ENCODE measurements around the gene ATP5PF.
"Not testable (repeated sequence)": the region's sequence is repeated elsewhere in the genome, so short reads cannot be mapped to it uniquely, and the experiment has no call there.

Gene ATP5PF, protein sequence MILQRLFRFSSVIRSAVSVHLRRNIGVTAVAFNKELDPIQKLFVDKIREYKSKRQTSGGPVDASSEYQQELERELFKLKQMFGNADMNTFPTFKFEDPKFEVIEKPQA

GRCh38 chr21:25734904-25735645, at the start of gene ATP5PF, which contains the start of gene GABPA:
TSS of gene ATP5PF (minus strand) at chr21:25734904. CDS start at chr21:25729794, 5,110 bp downstream.
TSS of gene GABPA (plus strand) at chr21:25734972. CDS start at chr21:25741599, 6,627 bp downstream.
- peak; percentile 98 for DNase-seq

DNA sequence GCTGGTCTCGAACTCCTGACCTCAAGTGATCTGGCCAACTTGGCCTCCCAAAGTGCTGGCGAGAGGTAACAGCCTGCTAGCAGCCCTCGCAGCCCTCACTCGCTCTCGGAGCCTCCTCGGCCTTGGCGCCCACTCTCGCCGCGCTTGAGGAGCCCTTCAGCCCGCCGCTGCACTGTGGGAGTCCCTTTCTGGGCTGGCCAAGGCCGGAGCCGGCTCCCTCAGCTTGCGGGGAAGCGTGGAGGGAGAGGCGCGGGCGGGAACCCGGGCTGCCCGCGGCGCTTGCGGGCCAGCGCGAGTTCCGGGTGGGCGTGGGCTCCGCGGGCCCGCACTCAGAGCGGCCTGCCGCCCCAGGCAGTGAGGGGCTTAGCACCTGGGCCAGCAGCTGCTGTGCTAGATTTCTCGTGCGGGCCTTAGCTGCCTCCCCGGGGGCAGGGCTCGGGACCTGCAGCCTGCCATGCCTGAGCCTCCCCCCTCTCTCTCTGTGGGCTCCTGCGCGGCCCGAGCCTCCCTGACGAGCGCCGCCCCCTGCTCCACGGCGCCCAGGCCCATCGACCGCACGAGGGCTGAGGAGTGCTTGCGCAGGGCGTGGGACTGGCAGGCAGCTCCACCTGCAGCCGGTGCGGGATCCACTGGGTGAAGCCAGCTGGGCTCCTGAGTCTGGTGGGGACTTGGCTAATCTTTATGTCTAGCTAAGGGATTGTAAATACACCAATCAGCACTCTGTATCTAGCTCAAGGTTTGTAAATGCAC, 43.6 kb upstream of the ATP5PF start:
- DNase-seq = not testable (repeated sequence)

- DNase-seq = no peak
Measured at GRCh38 chr21:25776440-25776839, 41.7 kb upstream of the ATP5PF start.

DNA sequence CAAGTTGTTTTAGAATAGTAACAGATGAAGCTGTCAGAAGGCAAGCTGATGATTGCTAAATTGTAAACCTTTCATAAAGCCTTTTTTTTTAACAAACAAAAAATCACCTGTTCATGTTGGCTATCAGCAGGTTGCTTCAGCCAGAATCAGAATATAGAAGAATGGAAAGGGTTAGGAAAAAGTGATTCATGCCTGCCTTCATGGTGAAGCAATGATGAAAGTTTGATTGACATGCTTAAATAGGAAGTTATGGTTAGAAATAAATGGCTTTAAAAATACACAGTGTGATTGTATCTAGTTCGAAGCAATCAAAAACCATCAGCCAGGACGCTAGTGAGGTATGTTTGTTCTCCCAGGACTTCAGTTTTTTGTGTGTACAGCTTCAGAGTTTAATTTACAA, 38.0 kb upstream of the ATP5PF start:
- peak; percentile 66 for DNase-seq

DNA sequence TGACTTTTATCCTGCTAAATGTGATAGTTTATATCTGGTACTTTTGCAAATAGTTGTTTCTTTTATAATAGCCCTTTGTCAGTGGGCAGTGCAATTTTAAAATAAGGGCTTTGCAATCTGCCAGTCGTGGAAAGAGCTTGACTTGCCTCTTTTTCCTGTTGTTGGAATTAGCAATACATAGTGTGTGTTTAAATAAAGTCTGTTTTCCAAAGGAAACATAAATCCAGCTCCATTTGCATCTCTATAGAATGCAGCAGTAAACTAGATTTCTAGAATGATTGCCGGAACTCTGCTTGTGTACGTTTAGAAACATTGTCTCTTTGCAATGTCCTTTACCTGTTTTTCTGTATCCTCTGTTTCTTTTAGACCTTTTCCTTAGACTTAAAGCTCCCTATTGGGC, 33.2 kb upstream of the ATP5PF start:
- DNase-seq = no peak

DNA sequence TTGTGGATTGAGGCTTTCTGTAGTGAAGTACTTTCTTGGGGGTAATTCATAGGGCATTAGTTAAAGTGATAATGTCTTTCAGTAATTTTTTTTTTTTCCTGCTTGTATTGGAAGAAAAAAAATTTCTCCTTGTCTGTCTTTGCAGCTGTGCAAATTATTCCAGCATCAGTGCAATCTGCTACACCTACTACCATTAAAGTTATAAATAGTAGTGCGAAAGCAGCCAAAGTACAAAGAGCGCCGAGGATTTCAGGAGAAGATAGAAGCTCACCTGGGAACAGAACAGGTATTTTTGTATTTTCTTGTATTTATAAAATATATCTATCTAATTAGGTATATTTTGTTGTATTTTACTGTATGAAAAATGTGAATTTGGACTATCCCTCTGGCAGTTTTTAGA, 29.4 kb upstream of the ATP5PF start:
- no peak for DNase-seq

GRCh38 chr21:25760677-25761076, 26.0 kb upstream of the ATP5PF start:
- no peak for DNase-seq

- no peak for DNase-seq
Measured at GRCh38 chr21:25760061-25760460, 25.4 kb upstream of the ATP5PF start.

DNA sequence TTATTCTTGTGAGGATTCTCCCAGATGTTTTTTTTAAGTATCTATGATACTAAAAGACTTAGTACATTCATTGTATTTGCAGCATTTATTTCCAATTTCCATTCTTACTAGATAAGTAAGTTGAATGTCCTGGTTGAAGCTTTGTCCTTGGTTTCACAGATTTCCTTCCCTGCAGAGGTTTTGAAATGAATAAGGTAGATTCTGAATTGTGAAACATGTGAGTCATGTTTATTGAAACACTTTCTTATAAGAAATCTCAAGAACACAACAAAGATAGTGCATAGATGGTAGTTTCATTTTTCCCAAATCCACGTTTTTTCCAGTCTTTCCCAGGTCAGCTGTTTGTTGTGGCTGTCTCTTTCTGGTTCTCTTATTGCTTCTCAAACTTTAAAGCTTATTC, 24.9 kb upstream of the ATP5PF start:
- DNase-seq = no peak

DNA sequence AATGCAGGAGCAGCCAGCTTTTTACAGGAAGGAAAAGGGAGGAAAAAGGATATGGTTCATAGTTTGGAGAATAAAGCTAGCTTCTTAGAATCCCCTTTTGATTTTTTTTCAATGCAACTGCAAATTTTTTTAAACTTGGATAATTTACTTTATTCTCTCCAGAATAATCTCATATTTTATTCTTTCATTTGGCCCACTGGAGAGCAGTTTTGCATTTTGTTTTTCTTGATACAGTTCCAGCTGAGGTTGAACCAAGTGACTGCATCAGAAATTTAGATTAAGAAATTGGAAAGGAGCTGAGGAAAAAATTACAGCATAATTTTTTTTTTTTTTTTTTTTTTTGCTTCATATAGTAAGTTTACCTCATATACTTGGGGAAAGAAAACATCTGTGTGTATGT, 22.8 kb upstream of the ATP5PF start:
- no peak for DNase-seq

GRCh38 chr21:25756190-25756932, 21.7 kb upstream of the ATP5PF start:
- no peak for DNase-seq

- no peak for DNase-seq
Measured at GRCh38 chr21:25752416-25752815, 17.7 kb upstream of the ATP5PF start.

DNA sequence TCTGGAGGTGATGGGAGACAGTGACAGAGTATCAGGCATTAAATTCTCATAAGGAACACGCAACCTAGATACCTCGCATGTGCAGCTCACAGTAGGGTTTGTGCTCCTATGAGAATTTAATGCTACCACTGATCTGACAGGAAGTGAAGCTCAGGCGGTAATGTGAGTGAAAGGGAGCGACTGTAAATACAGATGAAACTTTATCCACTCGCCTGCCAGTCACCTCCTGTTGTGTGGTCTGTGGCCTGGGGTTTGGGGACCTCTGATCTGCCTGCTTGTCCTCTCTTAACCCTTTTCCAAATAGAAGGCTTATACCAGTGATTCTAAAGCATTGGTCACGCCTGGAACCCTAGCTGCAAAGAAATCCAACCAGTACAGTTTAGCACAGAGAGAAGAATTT, 15.4 kb upstream of the ATP5PF start:
- no peak for DNase-seq

DNA sequence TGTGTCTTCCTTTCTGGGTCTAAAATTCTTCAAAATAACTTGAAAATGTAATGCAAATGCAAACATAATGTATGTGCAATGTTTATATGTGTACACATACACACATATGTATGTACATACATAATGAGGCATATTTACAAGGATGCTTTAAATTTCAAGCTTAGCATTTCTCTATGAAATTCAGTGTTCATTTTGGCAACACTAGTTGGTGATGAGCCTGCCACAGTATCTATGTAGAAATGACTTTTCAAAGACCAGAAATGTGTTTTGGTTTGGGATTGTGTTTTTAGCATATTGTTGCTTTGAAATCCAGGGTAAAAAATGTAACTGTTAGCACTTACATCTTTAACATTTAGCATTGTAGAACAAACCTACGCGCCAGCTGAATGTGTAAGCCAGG, 10.2 kb upstream of the ATP5PF start:
- no peak for DNase-seq

DNA sequence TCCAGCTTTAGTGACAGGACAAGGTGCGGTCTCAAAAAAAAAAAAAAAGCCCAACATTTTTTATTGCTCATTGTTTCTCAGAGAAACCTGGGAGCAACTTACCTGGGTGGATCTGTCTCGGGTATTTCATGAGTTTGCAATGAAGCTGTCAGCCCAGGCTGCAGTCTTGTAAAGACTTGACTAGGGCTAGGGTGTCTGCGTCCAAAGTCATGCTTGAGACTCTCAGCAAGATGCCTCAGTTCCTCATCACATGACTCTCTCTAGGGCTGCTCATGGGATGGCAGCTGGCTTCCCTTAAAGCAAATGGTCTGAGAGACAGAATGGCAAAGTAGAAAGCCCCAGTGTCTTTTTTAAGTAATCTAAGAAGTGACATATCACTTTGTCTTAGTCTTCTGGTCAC, 8.2 kb upstream of the ATP5PF start:
- DNase-seq = no peak

GRCh38 chr21:25737421-25737820, 2.7 kb upstream of the ATP5PF start:
- no peak for DNase-seq

GRCh38 chr21:25735646-25736597, 1.2 kb upstream of the ATP5PF start:
- DNase-seq = peak; percentile 79

GRCh38 chr21:25734654-25734903, 125 bp downstream of the ATP5PF start:
- DNase-seq = no peak

GRCh38 chr21:25733859-25734653, 648 bp downstream of the ATP5PF start:
- peak; percentile 46 for DNase-seq

- no peak for DNase-seq
Measured at GRCh38 chr21:25732091-25732760, 2.5 kb downstream of the ATP5PF start.

DNA sequence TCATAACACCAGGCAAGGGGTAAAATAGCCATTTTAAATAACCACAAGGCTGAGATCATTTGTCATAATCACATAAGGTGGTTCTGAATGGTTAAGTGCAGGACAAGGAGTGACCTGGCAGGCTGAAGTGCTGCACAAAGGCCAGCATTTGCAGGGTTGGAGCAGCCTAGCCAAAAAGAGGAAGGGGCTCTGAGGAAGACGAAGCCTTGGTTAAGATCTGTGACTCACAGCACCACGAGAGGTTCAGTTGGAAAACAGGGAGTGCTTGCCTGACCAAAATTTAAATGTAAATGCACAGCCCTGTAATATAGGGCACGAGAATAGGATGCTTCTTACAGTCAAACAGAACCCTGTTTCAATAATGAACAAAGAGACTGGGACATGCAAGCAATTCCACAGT, 12.1 kb downstream of the ATP5PF start:
- DNase-seq = peak; percentile 46
